Daoy (cell line): ENCODE data around the gene ATP8B2. TPM values are rescaled to one million over a fixed set of nuclear protein-coding genes. Genes with fewer than 3 reads are reported as not detected.
"Not testable (repeated sequence)": the region's sequence is repeated elsewhere in the genome, so short reads cannot be mapped to it uniquely, and the experiment has no call there.

Source experiments
- DNase-seq: peaks from one replicate; pipeline ENCODE4 v3.0.0-alpha.2; 2015; ENCODE audit warnings: low read depth
- total RNA-seq: library from RNA; depleted of rRNA; stranded (reverse); fragments of >200 nt; shearing (Covaris generic); gene quantifications from 2 replicates; pipeline ENCODE4 v1.2.3, GENCODE V29; 2014; rRNA removed

ATP8B2 gene, protein sequence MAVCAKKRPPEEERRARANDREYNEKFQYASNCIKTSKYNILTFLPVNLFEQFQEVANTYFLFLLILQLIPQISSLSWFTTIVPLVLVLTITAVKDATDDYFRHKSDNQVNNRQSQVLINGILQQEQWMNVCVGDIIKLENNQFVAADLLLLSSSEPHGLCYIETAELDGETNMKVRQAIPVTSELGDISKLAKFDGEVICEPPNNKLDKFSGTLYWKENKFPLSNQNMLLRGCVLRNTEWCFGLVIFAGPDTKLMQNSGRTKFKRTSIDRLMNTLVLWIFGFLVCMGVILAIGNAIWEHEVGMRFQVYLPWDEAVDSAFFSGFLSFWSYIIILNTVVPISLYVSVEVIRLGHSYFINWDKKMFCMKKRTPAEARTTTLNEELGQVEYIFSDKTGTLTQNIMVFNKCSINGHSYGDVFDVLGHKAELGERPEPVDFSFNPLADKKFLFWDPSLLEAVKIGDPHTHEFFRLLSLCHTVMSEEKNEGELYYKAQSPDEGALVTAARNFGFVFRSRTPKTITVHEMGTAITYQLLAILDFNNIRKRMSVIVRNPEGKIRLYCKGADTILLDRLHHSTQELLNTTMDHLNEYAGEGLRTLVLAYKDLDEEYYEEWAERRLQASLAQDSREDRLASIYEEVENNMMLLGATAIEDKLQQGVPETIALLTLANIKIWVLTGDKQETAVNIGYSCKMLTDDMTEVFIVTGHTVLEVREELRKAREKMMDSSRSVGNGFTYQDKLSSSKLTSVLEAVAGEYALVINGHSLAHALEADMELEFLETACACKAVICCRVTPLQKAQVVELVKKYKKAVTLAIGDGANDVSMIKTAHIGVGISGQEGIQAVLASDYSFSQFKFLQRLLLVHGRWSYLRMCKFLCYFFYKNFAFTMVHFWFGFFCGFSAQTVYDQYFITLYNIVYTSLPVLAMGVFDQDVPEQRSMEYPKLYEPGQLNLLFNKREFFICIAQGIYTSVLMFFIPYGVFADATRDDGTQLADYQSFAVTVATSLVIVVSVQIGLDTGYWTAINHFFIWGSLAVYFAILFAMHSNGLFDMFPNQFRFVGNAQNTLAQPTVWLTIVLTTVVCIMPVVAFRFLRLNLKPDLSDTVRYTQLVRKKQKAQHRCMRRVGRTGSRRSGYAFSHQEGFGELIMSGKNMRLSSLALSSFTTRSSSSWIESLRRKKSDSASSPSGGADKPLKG
- 31.6 and 41.7 TPM in 2 replicates for total RNA-seq

DNA sequence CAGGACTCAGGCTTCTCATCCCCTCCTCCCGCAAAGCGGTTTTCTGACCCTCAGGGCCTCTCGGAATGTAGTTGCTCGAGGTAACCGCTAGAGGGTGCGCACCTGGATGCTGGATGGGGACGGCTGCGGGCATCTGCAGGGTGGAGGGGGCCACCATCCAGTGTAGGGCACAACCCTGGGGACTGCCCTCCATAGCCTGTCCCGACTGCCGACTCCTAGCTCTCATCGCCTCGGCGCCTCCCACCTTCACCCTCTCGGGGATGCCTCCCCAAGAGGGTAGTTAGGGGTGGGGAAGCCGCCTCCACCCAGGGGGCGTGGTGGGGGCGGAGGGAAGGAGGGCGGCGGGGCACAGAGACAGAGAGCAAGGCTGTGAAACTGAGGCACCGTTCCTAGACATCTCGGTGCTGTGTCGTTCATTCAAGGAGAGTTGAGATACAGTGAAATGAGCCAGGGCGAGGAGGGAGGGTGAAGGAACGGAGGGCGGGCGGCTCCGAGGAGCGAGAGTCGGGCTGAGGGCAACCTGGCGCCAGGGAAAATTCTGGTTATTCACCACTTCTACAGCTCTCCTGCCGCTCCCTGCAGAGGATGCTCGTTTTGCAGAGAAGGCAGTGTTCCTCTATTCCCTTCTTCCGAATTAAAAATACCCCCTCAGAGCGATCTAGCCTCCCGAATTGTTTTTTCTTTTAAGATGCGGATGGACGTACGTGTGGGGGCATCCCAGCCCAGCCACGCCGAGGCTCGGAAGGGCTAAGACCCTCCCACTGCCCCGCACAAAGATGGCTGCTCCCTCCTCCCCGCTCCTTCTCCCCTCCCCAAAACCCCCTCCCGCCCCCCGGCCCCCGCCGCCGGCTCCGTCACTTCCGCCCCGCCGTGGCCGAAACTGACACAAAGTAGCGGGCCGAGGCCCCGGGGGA lies at the start of gene ATP8B2:
Gene ATP8B2, plus strand, starts transcription at position 857 of the 914 bp plus-strand sequence. CDS start 2,617 bp downstream, outside the sequence.
- DNase-seq: peak; percentile 84

DNA sequence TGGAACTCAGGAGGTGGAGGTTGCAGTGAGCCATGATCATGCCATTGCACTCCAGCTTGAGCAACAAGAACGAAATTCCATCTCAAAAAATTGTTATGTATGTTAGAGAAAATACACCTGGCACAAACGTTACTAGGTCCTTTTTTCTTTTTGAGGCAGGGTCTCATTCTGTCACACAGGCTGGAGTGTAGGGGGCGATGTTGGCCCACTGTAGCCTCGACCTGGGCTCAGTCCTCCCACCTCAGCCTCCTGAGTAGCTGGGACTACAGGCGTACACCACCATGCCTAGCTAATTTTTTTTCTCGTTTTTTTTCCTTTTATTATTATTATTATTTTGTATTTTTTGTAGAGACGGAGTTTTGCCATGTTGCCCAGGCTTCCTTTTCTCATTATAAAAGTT lies 48.5 kb upstream of the ATP8B2 start:
- peak; percentile 16 for DNase-seq

DNA sequence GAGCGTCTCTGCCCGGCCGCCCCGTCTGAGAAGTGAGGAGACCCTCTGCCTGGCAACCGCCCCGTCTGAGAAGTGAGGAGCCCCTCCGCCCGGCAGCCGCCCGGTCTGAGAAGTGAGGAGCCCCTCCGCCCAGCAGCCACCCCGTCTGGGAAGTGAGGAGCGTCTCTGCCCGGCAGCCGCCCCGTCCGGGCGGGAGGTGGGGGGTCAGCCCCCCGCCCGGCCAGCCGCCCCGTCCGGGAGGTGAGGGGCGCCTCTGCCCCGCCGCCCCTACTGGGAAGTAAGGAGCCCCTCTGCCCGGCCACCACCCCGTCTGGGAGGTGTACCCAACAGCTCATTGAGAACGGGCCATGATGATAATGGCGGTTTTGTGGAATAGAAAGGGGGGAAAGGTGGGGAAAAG lies 37.7 kb upstream of the ATP8B2 start:
- not testable (repeated sequence) for DNase-seq

DNA sequence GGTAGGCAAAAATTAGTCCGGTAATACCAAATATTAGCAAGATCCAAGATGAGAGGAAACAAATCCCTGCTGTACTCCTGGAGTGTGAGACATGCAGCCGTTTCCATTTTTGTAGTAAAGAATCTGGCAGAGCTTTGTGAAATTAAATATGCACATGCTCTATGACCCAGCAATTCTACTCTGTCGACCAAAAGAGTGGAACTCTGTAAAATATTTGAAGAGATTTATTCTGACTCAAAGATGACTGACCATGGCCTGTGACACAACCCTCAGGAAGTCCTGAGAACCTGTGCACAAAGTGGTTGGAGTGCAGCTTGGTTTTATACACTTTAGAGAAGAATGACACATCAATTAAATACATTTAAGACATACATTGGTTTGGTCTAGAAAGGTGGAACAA lies 36.7 kb upstream of the ATP8B2 start:
- no peak for DNase-seq

DNA sequence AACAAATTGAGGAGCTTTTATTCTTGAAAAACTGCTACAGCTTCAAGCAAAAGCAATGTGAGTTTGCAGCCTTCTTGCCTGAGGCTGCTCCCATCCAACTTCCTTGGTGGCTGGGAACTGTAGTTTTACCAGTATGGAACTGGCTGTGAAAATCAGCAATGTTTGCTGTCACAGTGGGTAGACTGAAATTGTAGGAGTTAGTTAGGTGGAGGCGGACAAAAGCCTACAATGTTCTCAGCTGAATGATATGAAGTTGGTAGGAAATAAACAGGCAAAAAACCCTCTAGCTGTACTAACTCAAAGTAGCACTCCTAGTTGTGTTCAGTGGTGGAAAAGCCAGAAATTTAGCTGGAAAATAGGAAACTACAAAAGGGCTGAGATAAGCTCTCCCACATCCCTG lies 34.4 kb upstream of the ATP8B2 start:
- no peak for DNase-seq

DNA sequence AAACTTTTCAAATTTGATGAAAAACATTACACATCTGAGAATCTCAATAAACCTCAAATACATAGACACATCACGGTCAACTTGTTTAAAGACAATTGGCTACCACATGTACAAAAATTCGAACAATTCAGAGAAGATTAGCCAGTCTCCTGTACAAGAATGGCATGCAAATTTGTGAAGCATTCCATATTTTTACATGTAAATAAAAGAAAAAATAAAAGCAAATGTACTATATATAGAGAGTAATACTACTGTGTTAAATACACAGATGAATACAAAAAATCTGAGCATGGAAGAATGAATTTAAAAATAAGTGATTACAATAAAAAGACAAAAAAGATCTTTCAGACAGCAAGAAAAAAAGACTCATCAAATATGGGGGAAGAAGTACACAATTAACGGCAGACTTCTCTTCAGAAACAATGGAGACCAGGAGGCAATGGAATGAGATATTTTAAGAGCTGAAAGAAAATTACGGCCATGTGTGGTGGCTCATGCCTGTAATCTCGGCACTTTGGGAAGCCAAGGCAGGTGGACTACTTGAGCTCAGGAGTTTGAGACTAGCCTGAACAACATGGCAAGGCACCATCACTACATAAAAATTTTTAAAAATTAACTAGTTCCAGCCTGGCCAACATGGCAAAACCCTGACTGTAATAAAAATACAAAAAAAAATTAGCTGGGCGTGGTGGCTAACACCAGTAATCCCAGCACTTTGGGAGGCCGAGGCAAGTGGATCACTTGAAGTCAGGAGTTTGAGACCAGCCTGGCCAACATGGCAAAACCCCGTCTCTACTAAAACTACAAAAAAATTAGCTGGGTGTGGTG lies 29.7 kb upstream of the ATP8B2 start:
- DNase-seq: no peak

DNA sequence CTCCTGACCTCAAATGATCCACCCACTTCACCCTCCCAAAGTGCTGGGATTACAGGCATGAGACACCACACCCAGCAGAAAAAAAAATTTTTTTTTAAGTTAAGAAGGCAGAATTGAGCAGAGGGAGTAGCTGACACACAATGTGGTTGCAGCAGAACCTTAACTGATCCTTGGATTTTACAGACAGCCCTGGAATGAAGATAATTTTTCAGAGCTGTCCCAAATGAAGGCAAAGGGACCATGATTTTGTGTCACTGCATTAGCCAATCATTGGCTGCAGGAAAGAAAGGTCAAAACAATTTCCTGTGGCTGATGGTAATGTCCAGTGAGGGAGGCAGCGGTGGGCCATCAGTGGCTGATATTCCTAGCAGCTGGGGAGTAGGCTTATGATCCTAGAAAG lies 23.7 kb upstream of the ATP8B2 start:
- DNase-seq: no peak

DNA sequence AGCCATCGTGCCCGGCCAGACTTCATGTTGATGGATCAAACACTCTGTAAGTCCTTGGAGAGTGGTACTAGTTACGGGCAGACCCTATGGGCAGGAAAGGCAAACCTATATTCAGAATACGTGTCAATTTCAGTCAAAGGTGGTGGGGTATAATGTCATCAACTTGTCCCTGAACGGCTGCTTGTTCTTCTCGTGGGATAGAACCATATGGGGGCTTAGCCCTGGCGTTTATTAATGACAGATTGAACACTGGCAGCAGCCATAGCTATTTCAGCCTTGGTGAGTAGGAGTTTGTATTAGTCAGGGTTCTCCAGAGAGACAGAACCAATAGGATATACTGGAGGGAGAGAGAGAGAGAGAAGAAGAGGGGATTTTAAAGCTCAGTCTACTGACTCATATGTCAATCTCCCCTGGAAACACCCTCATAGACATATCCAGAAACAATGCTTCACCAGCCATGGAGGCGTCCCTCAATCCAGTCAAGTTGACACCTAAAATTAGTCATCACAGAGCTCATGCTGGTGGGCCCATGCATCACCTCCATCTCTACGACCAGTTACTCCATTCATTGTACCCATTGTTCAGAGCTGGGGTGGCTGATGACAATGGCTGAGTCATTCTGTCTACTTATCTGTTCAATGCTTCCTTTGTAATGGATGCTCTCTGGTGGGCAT lies 20.5 kb upstream of the ATP8B2 start:
- DNase-seq: peak; percentile 48

DNA sequence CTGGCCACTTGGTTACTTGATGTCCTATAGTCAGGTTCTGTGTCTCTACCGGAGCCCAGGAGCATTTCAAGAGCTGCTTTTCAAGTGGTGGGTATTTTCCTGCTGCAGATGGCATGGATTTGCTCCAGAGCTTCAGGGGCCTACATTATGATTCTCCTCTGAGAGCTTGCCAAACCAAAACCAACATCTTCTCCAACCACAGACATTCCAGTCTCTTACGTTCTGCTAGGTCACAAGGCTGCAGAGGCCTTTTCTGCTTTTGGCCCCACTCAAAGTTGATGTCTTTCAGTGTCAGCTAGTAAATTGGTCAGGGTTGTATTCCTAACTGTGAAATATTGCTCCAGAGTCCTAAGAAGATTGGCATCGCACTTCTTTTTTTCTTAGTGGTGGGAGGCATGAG lies 19.2 kb upstream of the ATP8B2 start:
- DNase-seq: peak; percentile 13

DNA sequence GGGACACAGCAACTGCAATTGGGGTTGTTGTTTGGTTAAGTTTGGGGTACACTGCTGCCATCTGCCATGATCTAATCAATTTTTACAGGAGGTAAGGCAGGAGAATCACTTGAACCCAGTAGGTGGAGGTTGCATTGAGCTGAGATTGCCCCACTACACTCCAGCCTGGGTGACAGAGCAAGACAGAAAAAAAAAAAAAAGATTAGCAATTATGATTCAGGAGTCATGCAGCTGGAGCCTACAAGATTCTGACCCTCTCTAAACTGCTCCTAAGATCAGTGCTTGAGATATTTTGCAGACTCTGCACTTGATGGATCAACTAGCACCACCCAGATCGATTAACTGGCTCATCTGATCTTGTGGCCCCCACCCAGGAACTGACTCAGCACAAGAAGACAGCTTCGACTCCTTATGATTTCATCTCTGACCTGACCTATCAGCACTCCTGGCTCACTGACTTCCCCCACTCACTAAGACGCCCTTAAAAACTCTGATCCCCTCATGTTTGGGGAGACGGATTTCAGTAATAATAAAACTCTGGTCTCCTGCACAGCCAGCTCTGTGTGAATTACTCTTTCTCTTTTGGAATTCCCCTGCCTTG lies 17.6 kb upstream of the ATP8B2 start:
- DNase-seq: not testable (repeated sequence)

DNA sequence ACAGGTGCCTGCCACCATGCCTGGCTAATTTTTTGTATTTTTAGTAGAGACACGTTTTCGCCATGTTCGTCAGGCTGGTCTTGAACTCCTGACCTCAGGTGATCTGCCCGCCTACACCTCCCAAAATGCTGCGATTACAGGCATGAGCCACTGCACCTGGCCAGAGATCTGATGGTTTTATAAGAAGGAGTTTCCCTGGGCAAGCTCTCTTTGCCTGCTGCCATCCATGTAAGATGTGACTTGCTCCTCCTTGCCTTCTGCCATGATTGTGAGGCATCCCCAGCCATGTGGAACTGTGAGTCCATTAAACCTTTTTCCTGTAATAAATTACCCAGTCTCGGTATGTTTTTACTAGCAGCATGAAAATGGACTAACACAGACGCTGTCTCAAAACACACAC lies 16.2 kb upstream of the ATP8B2 start:
- DNase-seq: not testable (repeated sequence)

DNA sequence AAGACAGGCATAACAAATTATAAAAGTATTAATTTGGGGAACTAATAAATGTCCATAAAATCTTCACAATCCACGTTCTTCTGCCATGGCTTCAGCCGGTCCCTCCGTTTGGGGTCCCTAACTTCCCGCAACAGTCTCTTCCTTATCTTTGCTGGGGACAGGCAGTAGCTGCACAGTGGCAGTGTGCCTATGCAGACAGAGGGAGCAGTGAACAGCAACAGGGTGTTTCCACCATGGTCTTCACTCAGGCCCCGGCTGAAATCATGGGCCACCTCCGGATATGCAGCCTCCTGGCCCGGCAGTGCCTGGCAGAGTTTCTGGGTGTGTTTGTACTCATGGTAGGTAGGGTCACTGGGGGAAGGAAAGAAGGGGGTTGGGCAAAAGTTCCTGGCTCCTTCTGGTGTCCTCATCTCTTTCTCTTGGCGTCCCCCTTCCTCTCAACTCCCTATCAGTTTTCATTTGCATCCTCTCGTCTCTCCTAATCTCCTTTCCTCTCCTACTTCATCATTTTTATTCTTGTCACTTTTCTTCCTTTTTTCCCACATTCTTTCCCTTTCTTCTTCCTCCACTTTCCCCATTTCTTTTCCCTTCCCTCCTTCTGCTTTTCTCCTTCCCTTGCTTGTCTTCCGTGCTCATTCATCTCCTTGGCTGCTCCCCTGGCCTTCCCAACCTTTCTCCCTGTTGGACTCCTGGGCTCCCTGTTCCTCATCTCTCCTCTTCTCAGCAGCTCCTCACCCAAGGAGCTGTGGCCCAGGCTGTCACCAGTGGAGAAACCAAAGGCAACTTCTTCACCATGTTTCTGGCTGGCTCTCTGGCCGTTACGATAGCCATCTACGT lies 12.9 kb upstream of the ATP8B2 start:
- DNase-seq: not testable (repeated sequence)

DNA sequence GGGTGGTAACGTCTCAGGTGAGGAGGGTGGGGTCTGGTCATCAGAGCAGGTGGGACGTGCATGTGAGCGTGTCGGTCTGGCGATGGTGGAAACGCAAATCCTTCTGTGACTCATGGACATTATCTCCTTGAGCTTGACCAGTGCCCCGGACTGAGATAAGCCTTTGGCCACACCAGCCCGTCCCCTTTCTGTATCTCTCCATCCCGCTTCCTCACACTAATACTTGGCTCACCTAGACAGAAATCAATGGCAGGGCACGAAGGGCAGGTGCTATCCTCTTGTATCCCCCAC lies 12.3 kb upstream of the ATP8B2 start:
- DNase-seq: no peak

DNA sequence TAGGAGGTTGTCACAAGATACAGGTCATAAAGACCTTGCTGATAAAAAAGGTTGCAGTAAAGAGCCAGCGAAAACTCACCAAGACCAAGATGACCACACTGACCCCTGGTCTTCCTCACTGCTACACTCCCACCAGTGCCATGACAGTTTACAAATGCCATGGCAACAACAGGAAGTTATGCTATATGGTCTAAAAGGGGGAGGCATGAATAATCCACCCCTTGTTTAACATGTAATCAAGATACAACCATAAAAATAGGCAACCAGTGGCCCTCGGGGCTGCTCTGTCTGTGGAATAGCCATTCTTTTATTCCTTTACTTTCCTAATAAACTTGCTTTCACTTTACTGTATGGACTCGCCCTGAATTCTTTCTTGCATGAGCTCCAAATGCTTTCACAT lies 11.1 kb upstream of the ATP8B2 start:
- not testable (repeated sequence) for DNase-seq

DNA sequence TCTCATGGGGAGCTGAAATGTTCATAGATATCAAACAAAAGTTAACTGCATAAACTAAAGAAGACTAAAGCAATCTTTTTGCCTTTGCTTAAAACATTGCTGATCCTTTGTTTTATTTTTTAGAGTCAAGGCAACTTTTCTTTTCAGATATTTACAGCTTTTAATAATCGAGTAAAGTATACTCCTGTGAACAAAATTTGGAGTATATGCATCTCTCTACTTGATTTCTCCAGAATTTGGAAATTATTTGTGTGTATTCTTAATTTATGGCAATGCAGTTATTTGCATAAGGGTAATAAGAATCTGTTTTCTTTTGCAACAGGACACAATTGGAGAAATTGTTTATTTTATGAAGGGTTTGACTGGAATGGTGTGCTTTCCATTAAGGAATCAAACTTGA lies 8.6 kb upstream of the ATP8B2 start:
- no peak for DNase-seq

DNA sequence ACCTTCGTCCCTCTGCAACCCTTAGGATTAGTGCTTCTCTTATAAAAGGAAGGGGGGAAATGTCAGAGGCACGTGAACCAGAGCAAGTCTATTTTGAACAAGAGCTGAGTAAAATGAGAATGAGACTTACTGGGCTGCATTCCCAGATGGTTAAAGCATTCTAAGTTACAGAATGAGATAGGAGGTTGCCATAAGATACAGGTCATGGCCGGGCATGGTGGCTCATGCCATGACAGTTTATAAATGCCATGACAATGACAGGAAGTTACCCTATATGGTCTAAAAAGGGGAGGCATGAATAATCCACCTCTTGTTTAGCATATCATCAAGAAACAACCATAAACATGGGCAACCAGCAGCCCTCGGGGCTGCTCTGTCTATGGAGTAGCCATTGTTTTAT lies 6.9 kb upstream of the ATP8B2 start:
- DNase-seq: no peak

DNA sequence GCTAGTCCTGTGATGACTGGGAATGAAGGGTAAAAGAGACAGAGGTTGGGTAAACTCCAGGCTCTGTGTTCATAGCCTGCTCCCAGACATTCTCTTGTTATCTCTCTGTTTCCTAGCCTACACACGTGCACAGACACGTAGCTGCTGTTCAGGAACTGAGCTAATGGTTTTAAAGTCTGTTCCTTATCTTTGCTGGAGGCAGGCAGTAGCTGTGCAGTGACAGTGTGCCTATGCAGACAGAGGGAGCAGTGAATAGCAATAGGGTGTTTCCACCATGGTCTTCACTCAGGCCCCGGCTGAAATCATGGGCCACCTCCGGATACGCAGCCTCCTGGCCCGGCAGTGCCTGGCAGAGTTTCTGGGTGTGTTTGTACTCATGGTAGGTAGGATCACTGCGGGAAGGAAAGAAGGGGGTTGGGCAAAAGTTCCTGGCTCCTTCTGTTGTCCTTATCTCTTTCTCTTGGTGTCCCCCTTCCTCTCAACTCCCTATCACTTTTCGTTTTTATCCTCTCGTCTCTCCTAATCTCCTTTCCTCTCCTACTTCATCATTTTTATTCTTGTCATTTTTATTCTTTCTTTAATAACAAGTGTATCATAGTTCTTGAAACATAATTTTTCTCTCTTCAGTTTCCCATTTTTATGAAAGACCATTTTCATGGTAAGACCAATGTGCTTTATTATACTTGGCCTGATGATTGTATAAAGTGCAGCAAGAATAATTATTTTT lies 4.3 kb upstream of the ATP8B2 start, which contains the start of gene AQP10:
Gene AQP10, plus strand, starts transcription at position 212 of the 727 bp plus-strand sequence. Its CDS starts 63 bp downstream, at position 275.
- DNase-seq: no peak

DNA sequence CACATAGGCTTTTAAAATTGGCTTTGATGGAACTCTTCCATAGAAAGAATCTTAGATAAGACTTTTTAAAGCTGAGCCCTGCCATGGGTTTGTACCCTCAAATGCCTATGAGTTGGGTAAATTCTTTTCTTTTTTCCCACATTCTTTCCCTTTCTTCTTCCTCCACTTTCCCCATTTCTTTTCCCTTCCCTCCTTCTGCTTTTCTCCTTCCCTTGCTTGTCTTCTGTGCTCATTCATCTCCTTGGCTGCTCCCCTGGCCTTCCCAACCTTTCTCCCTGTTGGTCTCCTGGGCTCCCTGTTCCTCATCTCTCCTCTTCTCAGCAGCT lies 3.8 kb upstream of the ATP8B2 start:
- not testable (repeated sequence) for DNase-seq
